ENCODE results near the gene CD2AP. TPM values are rescaled to one million over a fixed set of nuclear protein-coding genes. Genes with fewer than 3 reads are reported as not detected.

CD2AP gene
- total and polyA plus RNA-seq, 10 donors = 7.2 to 41.9 (median 31.9) TPM

GRCh38 chr6:47650553-47651432 is 173.2 kb downstream of the CD2AP start:
- TF ChIP-seq POLR2A (IDR thresholded peaks at IDR 0.05) (no peak), POLR2AphosphoS5 (IDR thresholded peaks at IDR 0.05) (no peak), CTCF (IDR thresholded peaks at IDR 0.05 in 8 of 11, conservative IDR thresholded peaks at IDR 0.05 in 3 of 11) (no peak)
- intact Hi-C loops (cut with DNase I; ENCODE audit: low total_unique reads) = no loop called here
- no peak for DNase-seq
- Histone ChIP-seq H3K9me3 (no peaks in the 10 kb centered on the region), H3K4me3 (no peak overlapping the region), H3K36me3 (no peaks in the 10 kb centered on the region), H3K4me1 (peaks cover 0 to 12% (median 9%) of the 10 kb centered on the region in 6 donors), H3K27ac (no peak overlapping the region), H3K27me3 (replicated peaks in 1 of 7) (no peaks in the 10 kb centered on the region)
- WGBS, 5 donors = 58 to 74% (median 63%) methylated on average over 3 of the region's 3 CpGs

GRCh38 chr6:47651505-47651944 is 173.9 kb downstream of the CD2AP start:
- intact Hi-C loops (cut with DNase I; ENCODE audit: low total_unique reads) = no loop called here
- WGBS, 5 donors = 42 to 67% (median 58%) methylated on average over 6 of the region's 6 CpGs

GRCh38 chr6:47653706-47654105 is 176.1 kb downstream of the CD2AP start:
- no peak for DNase-seq
- intact Hi-C loops (cut with DNase I; ENCODE audit: low total_unique reads) = no loop called here
- Histone ChIP-seq H3K36me3 (no peaks in the 10 kb centered on the region), H3K4me3 (no peak overlapping the region), H3K4me1 (peaks cover 0 to 12% (median 9%) of the 10 kb centered on the region in 6 donors), H3K27ac (no peak overlapping the region), H3K9me3 (no peaks in the 10 kb centered on the region), H3K27me3 (replicated peaks in 1 of 7) (no peaks in the 10 kb centered on the region)
- WGBS, 5 donors = 85 to 93% (median 89%) methylated on average over 5 of the region's 5 CpGs
- no peak for TF ChIP-seq CTCF (IDR thresholded peaks at IDR 0.05 in 8 of 11, conservative IDR thresholded peaks at IDR 0.05 in 3 of 11)

More at GRCh38 chr6:47651505-47651944, 173.9 kb downstream of the CD2AP start:
- Histone ChIP-seq H3K9me3 (no peaks in the 10 kb centered on the region), H3K27me3 (replicated peaks in 1 of 7) (no peaks in the 10 kb centered on the region), H3K27ac (no peak overlapping the region), H3K36me3 (no peaks in the 10 kb centered on the region), H3K4me3 (no peak overlapping the region), H3K4me1 (peaks cover 0 to 12% (median 9%) of the 10 kb centered on the region in 6 donors)
- TF ChIP-seq CTCF (IDR thresholded peaks at IDR 0.05 in 8 of 11, conservative IDR thresholded peaks at IDR 0.05 in 3 of 11) = no peak
- no peak for TF ChIP-seq POLR2A (IDR thresholded peaks at IDR 0.05)
- no peak for TF ChIP-seq POLR2AphosphoS5 (IDR thresholded peaks at IDR 0.05)
- DNase-seq = no peak

- Histone ChIP-seq H3K27me3 (replicated peaks in 1 of 7) (no peaks in the 10 kb centered on the region), H3K4me1 (peaks cover 0 to 12% (median 9%) of the 10 kb centered on the region in 6 donors), H3K27ac (no peak overlapping the region), H3K4me3 (no peak overlapping the region), H3K36me3 (no peaks in the 10 kb centered on the region), H3K9me3 (no peaks in the 10 kb centered on the region)
- DNase-seq = no peak
- intact Hi-C loops (cut with DNase I; ENCODE audit: low total_unique reads) = no loop called here
- TF ChIP-seq CTCF (IDR thresholded peaks at IDR 0.05 in 8 of 11, conservative IDR thresholded peaks at IDR 0.05 in 3 of 11) (no peak), POLR2AphosphoS5 (IDR thresholded peaks at IDR 0.05) (no peak), POLR2A (IDR thresholded peaks at IDR 0.05) (no peak)
- WGBS, 5 donors = 83 to 91% (median 85%) methylated on average over 4 of the region's 4 CpGs
Observed at GRCh38 chr6:47654255-47654654, 176.7 kb downstream of the CD2AP start.

Measured in spleen (tissue), 11 donors.